ENCODE results near the gene CENPF. TPM values are rescaled to one million over a fixed set of nuclear protein-coding genes. Genes with fewer than 3 reads are reported as not detected.

CENPF gene, protein sequence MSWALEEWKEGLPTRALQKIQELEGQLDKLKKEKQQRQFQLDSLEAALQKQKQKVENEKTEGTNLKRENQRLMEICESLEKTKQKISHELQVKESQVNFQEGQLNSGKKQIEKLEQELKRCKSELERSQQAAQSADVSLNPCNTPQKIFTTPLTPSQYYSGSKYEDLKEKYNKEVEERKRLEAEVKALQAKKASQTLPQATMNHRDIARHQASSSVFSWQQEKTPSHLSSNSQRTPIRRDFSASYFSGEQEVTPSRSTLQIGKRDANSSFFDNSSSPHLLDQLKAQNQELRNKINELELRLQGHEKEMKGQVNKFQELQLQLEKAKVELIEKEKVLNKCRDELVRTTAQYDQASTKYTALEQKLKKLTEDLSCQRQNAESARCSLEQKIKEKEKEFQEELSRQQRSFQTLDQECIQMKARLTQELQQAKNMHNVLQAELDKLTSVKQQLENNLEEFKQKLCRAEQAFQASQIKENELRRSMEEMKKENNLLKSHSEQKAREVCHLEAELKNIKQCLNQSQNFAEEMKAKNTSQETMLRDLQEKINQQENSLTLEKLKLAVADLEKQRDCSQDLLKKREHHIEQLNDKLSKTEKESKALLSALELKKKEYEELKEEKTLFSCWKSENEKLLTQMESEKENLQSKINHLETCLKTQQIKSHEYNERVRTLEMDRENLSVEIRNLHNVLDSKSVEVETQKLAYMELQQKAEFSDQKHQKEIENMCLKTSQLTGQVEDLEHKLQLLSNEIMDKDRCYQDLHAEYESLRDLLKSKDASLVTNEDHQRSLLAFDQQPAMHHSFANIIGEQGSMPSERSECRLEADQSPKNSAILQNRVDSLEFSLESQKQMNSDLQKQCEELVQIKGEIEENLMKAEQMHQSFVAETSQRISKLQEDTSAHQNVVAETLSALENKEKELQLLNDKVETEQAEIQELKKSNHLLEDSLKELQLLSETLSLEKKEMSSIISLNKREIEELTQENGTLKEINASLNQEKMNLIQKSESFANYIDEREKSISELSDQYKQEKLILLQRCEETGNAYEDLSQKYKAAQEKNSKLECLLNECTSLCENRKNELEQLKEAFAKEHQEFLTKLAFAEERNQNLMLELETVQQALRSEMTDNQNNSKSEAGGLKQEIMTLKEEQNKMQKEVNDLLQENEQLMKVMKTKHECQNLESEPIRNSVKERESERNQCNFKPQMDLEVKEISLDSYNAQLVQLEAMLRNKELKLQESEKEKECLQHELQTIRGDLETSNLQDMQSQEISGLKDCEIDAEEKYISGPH (N-terminal part only)
- total RNA-seq: 3.5 and 6.6 TPM in 2 replicates

GRCh38 chr1:214602764-214603657, at the start of gene CENPF:
CENPF (plus strand) TSS chr1:214603195; CDS start chr1:214613755, 10,560 bp downstream.

Other genes starting within 250 kb of the CENPF start
- 26.1 and 26.3 TPM in 2 replicates for gene PTPN14, start 51.6 kb upstream of the CENPF start, total RNA-seq